GM19438 (cell line): ENCODE results near the gene PCDHGA8.
"Not testable (repeated sequence)": the region's sequence is repeated elsewhere in the genome, so short reads cannot be mapped to it uniquely, and the experiment has no call there.

Experiments
- ATAC-seq: cut with Tn5 transposase; IDR thresholded peaks from one replicate; pipeline ENCODE4 v1.9.1; 2021; ENCODE audit warnings: low read depth; ENCODE audit not compliant: unreplicated experiment

PCDHGA8 gene

DNA sequence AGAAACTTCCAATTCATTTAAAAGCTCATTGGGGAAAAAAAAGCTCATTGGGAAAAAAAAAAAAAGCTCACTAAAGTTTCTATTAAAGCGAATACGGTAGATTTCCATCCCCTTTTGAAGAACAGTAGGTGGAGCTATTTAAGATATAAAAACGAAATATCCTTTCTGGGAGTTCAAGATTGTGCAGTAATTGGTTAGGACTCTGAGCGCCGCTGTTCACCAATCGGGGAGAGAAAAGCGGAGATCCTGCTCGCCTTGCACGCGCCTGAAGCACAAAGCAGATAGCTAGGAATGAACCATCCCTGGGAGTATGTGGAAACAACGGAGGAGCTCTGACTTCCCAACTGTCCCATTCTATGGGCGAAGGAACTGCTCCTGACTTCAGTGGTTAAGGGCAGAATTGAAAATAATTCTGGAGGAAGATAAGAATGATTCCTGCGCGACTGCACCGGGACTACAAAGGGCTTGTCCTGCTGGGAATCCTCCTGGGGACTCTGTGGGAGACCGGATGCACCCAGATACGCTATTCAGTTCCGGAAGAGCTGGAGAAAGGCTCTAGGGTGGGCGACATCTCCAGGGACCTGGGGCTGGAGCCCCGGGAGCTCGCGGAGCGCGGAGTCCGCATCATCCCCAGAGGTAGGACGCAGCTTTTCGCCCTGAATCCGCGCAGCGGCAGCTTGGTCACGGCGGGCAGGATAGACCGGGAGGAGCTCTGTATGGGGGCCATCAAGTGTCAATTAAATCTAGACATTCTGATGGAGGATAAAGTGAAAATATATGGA, 38.1 kb downstream of the PCDHGA8 start, which contains the start of gene PCDHGA12:
TSS of gene PCDHGA12 (plus strand) at position 176 of the 782 bp plus-strand sequence. CDS start at position 429, 253 bp downstream.
- peak; percentile 89 for ATAC-seq

DNA sequence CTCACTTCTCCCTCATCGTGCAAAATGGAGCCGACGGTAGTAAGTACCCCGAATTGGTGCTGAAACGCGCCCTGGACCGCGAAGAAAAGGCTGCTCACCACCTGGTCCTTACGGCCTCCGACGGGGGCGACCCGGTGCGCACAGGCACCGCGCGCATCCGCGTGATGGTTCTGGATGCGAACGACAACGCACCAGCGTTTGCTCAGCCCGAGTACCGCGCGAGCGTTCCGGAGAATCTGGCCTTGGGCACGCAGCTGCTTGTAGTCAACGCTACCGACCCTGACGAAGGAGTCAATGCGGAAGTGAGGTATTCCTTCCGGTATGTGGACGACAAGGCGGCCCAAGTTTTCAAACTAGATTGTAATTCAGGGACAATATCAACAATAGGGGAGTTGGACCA, 38.9 kb downstream of the PCDHGA8 start:
- ATAC-seq = no peak

DNA sequence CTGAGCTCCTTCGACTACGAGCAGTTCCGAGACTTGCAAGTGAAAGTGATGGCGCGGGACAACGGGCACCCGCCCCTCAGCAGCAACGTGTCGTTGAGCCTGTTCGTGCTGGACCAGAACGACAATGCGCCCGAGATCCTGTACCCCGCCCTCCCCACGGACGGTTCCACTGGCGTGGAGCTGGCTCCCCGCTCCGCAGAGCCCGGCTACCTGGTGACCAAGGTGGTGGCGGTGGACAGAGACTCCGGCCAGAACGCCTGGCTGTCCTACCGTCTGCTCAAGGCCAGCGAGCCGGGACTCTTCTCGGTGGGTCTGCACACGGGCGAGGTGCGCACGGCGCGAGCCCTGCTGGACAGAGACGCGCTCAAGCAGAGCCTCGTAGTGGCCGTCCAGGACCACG, 39.9 kb downstream of the PCDHGA8 start:
- not testable (repeated sequence) for ATAC-seq

DNA sequence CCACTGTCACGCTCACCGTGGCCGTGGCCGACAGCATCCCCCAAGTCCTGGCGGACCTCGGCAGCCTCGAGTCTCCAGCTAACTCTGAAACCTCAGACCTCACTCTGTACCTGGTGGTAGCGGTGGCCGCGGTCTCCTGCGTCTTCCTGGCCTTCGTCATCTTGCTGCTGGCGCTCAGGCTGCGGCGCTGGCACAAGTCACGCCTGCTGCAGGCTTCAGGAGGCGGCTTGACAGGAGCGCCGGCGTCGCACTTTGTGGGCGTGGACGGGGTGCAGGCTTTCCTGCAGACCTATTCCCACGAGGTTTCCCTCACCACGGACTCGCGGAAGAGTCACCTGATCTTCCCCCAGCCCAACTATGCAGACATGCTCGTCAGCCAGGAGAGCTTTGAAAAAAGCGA, 40.3 kb downstream of the PCDHGA8 start:
- ATAC-seq = not testable (repeated sequence)

DNA sequence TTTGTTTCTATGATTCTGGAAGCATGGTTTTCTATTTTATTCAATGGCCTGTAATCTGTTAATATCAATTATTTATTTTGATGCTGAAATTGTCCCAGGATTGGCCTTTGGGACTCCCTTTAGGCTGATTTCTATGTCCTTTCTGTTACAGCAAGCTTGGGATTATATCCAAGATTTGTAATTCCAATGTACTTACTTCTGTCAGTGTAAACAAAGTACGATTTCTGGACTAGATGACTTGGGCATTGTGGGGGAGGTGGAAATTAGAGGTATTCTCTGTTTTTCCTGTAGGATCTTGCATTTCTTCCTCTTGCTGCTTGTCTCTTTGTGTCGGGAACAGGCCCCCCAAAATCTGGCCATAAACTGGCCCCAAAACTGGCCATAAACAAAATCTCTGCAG, 41.6 kb downstream of the PCDHGA8 start:
- ATAC-seq = no peak

DNA sequence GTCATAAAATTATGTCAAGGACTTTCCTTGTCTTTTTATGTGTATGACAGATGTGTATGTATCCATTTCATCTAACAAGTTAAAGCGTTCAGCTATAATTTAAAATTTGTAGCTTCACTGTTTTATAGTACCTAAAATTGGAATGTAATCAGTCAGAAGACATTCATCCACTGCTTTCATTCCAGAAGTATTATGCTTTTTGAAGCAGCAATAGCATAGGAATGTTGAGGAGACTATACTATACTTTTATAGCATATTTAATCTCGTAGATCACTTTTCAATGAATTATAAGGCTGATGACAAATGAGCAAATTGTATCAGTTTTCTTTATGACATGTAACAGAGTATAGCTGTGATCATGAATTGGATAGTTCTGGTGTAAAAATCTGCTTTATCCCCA, 44.8 kb downstream of the PCDHGA8 start:
- ATAC-seq = no peak

DNA sequence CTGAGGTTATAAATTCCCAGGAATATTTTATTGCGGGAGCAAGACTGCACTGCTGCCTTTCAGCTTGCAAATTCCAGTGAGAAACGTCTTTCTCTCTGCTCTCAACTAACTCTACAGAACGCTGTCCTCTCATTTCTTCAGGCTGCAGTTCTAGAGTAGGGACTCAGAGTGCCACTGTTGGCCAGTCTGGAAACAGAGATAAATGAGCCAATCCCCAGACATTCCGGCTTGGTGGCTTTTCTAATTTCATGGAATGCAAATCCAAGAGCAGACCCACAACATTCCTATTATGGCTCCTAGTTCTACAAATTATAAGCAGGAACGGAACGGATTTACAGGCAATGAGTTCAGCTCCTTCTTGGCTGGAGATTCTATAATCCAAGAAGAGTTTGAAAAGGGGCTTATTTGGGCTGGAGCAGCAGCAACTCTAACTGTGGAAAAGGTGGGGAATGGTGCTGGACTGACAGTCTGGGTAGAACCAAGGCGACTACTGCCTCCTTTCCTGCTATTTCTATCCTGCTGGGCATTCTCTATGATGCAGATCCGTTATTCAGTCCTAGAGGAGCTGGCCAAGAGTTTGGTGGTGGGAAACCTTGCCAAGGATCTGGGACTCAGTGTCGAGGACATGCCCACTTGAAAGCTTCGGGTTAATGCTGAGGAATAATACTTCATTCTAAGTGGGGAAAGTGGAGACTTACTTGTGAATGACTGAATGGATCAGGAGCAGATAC, 47.1 kb downstream of the PCDHGA8 start:
- no peak for ATAC-seq

DNA sequence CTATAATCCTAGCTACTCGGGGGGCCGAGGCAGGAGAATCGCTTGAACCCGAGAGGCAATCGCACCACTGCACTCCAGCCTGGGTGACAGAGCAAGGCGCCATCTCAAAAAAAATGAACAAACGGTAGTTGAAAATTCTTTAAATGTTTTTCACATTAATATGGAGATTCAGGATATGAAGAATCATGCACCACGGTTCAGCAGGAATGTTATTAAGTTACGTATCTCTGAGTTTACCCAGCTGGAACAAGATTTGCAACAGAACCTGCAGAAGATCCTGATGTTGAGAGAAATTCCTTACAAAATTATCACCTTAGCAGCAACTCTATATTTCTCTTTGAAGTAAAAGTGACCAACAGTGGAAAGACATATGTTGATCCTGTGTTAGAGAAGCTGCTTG, 47.9 kb downstream of the PCDHGA8 start:
- no peak for ATAC-seq

DNA sequence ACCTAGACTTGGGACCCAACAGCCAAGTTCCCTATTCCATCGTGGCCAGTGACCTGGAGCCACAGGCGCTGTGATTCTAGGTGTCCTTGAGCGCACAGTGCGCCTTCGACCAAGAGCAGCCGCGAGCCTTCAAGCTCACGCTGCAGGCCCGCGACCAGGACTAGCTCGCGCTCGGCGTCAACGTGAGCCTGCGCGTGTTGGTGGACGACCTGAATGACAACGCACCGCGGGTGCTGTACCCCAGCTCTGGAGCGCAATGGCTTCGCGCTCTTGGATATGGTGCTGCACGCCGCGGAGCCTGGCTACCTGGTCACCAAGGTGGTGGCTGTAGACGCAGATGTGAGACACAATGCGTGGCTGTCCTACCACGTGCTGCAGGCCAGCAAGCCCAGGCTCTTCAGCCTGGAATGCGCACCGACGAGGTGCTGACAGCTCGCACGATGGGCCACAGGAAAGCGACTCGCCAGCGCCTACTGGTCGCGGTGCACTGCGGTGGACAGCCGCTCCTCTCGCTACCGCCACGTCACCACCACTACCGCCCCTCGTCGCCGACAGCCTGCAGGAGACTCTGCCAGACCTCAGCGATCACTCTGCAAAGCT, 49.2 kb downstream of the PCDHGA8 start:
- no peak for ATAC-seq
